A549 treated with Mapracorat at 1 μM for 4 hours (cell line): ENCODE results near the gene RFLNA. TPM values are rescaled to one million over a fixed set of nuclear protein-coding genes. Genes with fewer than 3 reads are reported as not detected.

Source experiments
- total RNA-seq: library from RNA; stranded (reverse); fragments of 200-300 nt; extraction: Qiagen RNA extraction; gene quantifications from 5 replicates; pipeline ENCODE4 v1.2.3, GENCODE V29; 2022

Gene RFLNA
- total RNA-seq, result 0.20 TPM in 1 of 5 replicates, not detected in the others

DNA sequence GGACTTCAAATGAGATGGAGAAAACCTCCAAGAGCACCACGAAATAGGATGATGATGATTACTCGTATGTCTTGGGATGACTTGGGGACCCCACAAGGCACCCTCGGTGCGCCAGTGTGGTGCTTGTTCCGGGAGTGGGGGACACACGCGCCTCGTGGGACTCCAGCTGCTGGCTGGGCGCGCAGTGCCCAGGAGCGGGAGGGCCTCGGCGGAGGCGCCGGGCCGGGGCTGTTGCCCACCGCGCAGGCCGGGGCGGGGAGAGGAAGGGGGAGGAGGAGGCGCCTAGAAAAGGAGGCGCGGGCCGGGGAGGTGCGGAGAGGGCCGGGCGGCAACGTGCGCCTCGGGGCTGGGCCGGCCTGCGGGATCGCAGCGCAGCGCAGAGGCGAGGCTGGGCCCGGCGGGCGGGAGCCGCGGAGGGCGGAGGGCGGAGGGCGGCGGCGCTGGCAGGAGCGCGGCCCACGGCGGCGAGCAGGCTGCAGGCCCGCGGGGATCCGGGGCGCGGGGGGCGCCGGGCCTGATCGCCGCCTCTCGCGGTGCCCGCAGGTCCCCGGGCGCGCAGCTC is at the start of gene RFLNA:
TSS of gene RFLNA (plus strand) at position 314 of the 562 bp plus-strand sequence. CDS start 337 bp downstream, outside the sequence.

